ENCODE data around the gene HIP1.

HIP1 gene

DNA sequence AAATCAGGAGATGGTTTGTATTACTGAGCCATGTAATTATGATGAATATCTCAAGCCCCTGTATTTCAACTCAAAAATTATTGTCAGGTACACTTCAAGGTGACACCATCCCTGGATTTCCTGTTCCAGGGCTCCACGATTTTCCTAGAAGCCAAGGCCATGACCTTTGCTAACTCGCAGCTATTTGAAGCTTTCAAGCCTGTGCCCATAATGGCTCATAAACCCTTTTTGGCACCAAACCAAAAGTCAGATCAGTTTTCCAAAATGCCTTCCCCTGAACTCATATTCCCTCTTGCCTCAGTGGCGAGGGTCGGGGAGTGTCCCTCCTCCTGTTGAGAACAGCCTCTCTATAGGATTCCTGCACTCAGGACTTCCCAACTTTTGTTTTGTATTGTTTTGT, 70.8 kb downstream of the HIP1 start:
- no peak for DNase-seq

DNA sequence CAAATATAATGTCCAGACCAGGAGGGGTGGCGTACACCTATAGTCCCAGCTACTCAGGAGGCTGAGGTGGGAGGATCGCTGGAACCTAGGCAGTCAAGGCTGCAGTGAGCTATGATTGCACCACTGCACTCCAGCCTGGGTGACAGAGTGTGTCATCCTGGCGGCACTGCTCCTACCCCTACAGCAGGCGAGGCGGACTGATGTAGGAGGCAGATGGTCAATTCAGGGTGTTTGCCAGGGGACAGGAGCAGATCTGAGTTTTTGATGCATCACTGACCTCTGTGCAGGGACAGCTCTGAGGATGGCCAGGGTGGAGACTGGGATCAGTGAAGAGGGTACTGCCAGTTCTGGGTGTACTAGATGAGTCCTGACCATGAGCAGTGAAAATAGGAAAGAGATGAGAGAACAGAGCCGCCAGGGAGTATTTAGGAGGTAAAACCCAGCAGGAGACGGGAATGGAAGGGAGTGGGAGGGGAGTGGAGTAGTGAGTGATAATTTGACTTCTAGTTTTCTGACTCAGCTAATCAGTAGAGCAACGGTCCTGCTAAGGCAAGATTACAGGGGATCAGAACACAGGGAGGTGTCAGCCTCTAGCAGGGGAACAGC, 75.3 kb downstream of the HIP1 start:
- peak; percentile 1 for DNase-seq

DNA sequence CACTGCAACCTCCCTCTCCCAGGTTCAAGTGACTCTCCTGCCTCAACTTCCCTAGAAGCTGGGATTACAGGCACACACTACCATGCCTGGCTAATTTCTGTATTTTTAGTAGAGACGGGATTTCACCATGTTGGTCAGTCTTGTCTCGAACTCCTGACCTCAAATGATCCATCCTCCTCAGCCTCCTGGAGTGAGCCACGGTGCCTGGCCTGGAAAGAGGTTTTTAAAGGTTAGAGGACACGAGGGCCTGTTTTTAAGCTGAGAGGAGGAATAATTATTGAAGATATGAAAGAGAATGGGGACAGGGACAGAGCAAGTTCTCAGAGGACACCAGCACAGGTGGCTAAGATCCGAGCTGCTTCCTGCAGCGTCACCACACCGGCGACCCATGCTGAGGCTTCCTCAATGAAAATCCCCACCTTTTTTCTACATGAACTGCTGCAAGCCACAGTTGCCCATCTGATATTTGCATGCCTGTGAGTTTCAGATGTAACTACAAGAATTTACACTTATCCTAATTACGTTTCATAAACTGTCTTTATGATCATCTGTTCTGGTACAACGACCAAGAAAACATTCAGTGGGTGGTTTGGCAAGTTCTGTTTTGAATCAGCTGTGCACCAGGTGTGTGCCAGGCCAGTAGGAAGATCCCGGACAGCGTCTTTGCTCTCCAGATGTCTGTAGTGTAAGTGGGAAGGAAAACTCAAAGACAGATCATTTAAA, 76.0 kb downstream of the HIP1 start:
- no peak for DNase-seq

DNA sequence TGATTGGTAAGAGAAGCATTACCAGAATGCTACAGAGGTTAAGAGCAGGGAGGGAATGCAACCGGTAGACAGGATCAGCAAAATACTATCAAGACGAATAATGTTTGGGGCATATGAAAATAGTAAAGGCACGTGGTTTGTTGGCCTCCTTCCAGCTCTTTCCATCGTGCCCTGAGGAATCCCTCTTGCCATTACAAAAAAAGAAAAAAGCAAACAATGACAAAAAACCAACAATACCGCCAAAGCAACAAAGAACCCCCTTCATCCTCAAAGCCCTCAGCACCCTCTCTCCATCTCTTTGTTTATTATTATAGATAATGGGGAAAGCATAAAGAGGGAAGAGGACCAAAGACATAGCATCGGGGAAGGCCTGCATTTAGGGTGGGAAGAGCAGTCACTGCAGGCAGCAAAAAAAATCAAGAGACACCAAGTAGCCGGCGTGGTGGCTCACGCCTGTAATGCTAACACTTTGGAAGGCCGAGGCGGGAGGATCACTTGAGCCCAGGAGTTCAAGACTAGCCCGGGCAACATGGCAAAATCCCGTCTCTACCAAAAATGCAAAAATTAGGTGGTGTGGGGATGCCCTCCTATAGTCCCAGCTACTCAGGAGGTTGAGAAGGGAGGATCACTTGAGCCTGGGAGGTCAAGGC, 78.0 kb downstream of the HIP1 start:
- DNase-seq, result no peak

DNA sequence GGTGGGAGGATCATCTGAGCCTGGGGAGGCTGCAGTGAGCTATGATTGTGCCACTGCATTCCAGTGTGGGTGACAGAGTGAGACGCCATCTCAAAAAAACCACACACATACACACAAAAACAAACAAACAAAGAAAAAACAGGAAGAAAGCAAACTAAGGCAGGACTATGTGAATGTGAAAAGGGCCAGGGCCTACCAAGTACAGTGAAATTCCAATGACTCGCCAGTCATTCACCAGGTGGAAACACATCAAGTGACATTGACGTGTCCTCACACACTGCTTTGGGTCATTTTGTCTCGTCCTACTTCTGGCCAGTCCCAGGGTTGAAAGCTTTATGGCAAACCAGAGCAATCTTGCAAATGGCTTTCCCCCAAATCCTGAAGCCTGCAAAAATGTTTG, 79.9 kb downstream of the HIP1 start:
- DNase-seq, result no peak

DNA sequence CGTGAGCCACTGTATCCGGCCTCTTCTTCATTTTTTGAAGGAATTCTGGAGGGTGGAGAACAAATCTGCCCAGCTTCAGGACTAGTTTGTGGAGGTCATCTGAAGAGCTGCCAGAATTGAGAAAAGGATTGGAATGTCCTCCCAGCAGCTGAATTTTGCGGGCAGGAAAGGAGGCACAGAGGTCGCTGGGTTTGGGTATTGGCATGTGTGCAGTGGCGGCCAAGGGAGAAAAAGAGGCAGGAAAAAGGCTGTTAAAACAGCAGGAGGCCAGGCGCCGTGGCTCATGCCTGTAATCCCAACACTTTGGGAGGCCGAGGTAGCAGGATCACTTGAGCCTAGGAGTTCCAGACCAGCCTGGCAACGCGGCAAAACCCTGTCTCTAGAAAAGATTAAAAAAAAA, 80.4 kb downstream of the HIP1 start:
- DNase-seq, result no peak

DNA sequence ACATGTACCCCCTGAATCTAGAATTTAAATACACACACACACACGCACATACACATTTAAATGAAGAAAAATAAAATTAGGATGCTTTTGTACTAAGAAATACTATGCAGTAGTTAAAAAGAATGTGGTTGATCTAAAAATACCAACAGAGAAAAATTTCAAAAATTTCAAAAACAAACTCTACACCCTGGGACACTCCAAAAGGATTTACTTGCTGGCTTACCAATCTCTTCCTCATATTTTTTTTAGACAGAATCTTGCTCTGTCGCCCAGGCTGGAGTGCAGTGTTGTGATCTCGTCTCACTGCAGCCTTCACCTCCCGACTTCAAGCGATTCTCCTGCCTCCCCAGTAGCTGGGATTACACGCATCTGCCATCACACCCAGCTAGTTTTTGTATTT, 80.9 kb downstream of the HIP1 start:
- no peak for DNase-seq

DNA sequence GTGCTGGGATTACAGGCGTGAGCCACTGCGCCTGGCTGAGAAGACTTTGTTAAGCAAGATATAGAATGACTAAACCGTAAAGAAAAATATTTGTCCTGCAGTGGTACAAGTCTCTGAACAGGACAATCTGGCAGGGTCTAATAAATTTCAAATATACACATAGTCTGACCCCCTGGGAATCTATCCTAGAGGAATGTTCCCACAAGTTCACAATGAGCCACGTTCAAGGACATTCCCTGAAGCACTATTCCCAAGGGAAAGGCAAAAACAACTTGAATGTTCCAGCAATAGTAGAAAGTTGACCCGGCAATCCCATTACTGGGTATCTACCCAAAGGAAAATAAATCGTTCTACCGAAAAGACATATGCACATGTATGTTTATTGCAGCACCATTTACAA, 82.0 kb downstream of the HIP1 start:
- DNase-seq, result no peak

DNA sequence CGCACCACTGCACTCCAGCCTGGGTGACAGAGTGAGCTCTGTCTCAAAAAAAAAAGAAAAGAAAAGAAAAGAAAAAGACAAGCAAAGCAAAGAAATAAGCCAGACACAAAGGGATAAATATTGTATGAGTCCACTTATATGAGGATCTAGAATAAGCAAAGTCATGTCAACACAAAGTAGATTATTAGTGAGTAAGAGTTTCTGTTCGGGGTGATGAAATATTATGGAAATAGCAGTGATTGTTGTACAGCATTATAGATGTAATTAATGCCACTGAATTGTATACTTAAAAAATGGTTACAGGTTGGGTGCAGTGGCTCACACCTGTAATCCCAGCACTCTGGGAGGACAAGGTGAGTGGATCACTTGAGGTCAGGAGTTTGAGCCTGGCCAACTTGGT, 83.2 kb downstream of the HIP1 start:
- no peak for DNase-seq

DNA sequence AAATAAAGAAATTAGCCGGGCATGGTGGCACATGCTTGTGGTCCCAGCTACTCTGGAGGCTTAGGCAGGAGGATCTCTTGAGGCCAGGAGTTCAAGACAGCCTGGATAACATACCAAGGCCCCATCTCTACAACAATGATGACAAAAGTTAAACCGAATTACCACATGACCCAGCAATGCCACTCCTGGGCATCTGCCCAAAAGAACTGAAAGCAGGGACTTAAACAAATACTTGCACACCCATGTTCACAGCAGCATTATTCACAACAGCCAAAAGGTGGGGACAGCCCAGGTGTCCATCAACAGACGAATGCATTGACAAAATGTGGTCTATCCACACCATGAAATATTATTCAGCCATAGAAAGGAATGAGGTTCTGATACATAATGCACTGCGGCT, 83.9 kb downstream of the HIP1 start:
- no peak for DNase-seq

DNA sequence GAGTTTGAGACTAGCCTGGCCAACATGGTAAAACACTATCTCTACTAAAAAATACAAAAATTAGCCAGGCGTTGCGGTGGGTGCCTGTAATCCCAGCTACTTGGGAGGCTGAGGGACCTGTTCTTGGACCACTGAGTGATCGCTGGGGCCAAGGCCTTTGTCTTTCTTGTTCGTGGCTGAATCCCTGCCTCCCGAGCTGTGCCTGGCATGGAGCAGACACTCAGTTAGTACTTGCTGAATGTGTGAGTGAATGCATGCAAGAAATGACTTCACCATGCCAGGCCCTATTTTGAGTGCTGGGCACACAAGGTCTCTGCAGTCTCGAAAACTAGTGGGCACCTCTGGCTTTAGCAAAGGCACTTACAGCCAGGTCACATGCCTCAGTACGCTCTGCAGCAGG, 85.1 kb downstream of the HIP1 start:
- no peak for DNase-seq

DNA sequence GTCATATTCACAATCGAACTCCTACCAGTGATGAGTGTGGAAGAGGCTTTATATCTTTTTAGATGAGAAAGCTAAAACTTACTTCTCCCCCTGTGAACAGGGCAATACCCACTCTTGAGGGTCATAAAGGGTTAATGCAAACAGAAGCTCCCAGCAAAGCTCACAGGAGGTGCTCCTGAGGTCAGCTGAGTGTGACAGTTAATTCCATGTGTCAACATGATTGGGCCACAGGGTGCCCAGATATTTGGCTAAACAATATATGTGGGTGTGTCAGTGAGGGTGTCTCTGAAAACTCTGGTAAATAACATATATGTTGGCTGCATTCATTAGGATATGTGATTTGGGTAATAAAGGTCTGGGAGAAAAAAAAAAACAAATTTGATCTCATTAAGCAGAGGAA, 86.0 kb downstream of the HIP1 start:
- DNase-seq, result no peak

DNA sequence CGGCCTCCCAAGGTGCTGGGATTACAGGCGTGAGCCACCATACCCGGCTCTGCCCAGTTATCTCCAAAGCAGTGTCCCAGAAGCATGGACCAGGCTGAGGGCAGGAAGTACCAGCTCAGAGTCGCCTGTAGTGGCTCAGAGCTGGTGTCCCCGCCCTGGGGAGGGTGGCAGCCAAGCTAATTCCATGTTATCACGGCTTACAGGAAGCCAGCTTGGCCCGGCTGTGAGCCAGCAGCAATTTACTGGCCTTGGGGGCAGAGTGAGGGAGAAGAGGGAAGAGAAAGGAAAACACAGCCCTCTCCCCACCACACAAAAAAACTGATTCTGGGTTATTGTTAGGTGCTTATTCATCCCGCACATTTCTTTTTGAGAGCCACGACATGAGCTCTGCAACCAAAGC, 88.1 kb downstream of the HIP1 start:
- no peak for DNase-seq

DNA sequence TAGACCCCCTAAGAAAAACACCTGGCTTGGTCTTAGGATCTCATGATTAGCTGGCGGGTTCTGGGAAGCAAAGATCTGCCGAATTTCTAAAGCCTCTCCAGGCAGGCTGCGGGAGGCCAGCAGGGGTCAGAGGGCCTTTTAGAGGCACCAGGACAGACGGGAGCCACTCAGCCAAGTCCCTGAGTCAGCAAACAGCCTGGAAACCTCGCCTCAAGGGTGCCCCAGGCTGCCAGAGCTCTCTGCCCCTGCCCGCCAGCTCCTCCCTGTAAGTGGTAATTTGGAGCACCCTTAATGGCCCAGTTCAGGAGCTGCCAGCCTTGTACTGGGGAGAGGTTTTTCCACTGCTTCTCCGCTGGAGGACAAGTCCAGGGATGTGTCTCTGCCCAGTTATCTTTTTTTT, 88.7 kb downstream of the HIP1 start:
- no peak for DNase-seq

DNA sequence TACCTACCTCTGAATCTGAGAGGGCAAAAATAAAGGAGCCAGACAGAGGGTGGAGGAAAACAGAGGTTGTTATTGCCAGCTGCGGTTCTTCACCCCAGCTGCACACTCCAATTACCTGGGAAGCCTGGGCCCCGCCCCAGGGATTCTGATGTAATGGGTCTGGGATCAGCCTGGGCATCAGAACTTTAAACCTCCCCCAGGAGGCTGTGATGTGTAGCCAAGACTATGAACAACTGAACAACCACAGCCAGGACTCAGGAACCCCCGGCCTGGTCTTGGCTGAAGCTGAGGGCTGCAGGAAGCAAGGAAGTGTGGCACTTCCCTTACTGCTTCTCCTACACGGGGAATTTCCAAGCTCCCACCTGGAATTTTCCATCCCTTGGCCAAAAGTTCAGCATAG, 89.3 kb downstream of the HIP1 start:
- no peak for DNase-seq

DNA sequence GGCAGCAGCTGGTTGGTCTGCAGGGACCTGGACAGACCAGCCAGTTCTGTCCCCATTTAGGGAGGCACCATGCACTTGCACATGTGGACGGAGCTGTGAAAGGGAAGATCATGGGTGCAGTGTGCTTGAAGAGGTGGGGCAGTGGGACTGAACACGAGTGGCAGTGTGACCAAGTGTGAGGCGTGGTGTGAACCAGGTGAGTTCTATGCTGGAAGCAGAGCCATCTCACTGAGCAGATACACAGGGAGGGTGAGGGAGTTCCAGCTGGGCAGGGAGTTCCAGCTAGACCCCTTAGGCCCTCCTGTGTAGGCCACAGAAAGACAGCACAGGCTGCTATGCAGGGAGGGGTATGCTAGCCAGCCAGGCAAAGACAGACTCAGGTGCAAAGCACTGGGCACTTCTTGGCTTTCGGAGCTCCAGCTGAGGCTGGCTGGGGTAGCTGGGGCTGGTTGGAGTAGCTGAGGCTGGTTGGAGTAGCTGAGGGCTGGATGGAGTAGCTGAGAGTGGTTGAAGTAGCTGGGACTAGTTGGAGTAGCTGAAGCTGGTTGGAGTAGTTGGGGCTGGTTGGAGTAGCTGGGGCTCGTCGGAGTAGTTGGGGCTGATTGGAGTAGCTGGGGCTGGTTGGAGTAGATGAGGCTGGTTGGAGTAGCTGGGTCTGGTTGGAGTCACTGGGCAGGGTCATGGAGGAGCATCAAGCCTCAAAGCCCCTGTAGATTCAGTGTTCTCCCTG, 90.9 kb downstream of the HIP1 start:
- DNase-seq, result no peak

DNA sequence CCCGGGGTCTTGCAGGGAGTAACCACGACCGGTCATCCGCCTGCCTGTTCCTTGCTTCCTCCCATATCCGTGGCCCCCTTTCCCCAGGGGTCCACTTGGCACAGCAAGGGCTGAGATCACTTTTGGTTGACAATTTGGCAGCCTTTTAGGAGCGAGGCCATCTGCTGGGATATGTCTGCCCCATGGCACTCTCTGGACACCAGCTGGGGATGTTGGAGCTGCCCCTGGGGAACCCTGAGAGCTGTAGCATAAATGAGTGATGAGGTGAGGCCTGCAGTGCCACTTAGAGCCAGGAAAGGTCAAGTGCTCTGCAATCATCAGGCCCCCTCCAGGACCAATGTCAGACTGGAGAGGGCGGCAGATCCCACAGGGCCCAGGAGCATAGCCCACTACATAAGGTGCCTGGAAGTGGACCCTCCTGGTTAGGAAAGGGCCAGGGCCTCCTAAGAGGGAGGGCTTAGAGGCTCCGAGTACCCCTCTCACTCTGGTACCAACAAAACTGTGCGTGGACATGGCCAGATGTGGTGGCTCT, 92.1 kb downstream of the HIP1 start:
- DNase-seq, result no peak

DNA sequence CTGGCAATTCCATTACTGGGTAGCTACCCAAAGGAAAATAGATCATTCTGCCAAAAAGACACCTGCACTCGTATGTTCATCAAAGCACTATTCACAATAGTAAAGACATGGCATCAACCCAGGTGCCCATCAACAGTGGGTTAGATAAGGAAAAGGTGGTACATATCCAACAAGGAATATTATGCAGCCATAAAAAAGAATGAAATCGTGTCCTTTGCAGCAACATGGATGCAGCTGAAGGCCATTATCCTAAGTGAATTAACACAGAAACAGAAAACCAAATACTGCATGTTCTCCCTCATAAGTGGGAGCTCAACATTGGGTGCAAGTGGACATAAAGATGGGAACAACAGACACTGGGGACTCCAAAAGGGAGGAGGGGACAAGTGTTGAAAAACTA, 93.2 kb downstream of the HIP1 start:
- DNase-seq, result no peak

DNA sequence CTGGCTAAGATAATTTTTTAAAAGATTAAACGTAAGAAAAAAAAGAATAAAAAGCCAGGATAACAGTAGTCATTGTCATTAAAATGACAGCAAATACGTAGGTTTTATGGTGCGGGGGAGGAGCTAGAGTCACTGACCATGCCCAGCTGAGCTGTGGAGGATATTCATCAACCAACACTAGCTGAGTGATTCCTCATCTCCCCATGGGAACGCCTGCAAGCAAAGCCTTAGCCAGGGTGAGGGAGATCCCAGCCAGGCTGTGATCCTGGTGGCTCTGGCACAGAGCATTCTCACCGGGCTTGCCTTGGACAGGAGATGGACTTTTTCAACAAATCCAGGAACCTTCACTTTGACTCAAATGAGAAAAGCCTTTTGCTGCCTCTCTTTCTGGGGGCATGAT, 94.2 kb downstream of the HIP1 start:
- no peak for DNase-seq

DNA sequence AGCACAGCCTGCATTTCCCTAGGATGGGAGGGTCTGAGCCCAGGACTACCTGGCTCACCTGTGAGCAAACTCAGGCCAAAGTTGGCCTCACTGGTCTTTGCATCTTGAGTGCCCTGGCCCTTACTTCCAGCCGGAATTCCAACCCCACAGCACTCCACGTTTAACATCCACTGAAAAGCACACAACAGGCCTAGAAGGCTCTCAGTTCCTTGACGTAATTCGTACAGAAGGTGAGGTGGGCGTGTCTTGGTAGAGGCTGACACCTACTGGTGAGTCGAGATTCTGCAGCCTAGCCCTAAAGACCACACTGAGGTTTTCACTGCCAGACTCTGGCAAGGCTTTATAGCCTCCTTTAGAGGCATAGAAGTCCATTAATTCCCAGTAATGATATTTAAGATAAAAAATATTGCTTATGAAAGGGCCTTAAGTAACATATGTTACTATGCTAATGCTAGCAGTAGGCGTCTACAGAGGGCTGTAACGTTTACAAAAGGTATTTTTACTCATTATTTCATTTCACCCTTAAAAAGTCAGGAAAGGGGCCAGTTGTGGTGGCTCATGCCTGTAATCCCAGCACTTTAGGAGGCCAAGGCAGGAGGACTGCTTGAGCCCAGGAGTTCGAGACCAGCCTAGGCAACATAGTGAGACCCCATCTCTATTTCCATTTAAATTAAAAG, 95.8 kb downstream of the HIP1 start:
- peak; percentile 32 for DNase-seq

DNA sequence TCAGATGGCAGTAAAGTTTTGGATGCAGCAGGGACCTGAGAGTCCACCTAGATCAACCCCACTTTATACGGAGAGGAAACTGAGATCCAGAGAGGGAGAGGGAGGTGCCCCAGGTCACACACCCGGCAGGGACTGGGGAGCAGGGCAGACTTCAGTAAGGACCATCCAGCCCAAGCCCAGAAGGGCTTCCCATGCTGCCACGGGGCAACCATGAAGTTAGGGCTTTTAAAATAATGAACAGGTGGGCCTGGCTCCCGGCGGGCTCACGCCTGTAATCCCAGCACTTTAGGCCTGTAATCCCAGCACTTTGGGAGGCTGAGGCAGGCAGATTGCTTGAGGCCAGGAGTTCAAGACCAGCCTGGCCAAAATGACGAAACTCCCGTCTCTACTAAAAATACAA, 98.5 kb downstream of the HIP1 start:
- no peak for DNase-seq

DNA sequence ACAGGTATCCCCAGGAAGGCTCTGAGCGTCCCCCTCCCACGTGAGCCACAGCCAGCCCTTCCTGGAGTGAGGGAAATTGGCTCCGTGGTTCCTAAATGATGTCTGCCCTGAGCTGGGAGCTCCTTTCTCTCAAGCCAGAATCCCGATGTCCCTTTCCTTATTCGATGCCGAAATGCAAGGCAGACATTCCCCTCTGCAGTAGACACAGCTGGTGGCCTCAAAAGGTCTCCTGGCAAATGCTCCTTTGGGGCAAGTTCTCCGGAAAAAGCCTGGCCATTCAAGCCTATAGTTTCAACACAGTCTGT, 98.9 kb downstream of the HIP1 start:
- DNase-seq, result no peak
